ENCODE results near the gene CDK2AP2. TPM values are rescaled to one million over a fixed set of nuclear protein-coding genes. Genes with fewer than 3 reads are reported as not detected.
A peak's percentile ranks its signal among the peaks of the same experiment; 100 is the strongest.

Gene CDK2AP2
- total and polyA plus RNA-seq, 9 of the 15 experiments (the other 6 are each of a cell fraction or from before 2014, with no cell fraction given) = 4.4 to 47.4 (median 21.7) TPM

GRCh38 chr11:67538306-67538705, 30.3 kb upstream of the CDK2AP2 start:
- DNase-seq (ENCODE audit: extremely low read depth in 1 of 4, low spot score in 3 of 4) = no peak
- BruUV-seq (replicated peaks) = no TSS peak
- H3K4me2 ChIP-seq (ENCODE audit: insufficient read depth, low read length) = no peak overlapping the region
- H3K9ac ChIP-seq (ENCODE audit: insufficient read depth in 1 of 2, low read depth in 2 of 2, low read length in 2 of 2) = peak overlapping the region in 1 of 2 experiments; percentile 53; a peak in 1 of 4 replicates
- POLR2A ChIA-PET = interaction anchor here (0.8 to 1.0 kb wide), 2 partner anchors 36 to 137 kb away, joined by 3 read pairs; partner anchors contain the start of gene PPP1CA
- in situ Hi-C loops (cut with MboI) = loop anchor here (25.0 kb wide), 1 partner anchor 1149 kb away; the partner anchor contains the start of gene GAL
- H3K27me3 ChIP-seq (ENCODE audit: control insufficient read depth in 2 of 2, insufficient read depth in 2 of 2, low read length in 2 of 2) = no peaks in the 10 kb centered on the region
- no peak overlapping the region for H3K4me3 ChIP-seq
- H3K9me3 ChIP-seq (replicated peaks; ENCODE audit: control insufficient read depth, insufficient read depth, low read depth, low read length) = no peaks in the 10 kb centered on the region
- H3K9me1 ChIP-seq (ENCODE audit: control insufficient read depth, insufficient read depth, low read length) = no peaks in the 10 kb centered on the region
- no peak for ATAC-seq
- H4K20me1 ChIP-seq (replicated peaks; ENCODE audit: control insufficient read depth, insufficient read depth, low read length) = no peaks in the 10 kb centered on the region
- no peak for TF ChIP-seq ZNF764 (CRISPR knock-in tag; IDR thresholded peaks at IDR 0.05; ENCODE audit: low read depth)
- TF ChIP-seq, protein P1, sequence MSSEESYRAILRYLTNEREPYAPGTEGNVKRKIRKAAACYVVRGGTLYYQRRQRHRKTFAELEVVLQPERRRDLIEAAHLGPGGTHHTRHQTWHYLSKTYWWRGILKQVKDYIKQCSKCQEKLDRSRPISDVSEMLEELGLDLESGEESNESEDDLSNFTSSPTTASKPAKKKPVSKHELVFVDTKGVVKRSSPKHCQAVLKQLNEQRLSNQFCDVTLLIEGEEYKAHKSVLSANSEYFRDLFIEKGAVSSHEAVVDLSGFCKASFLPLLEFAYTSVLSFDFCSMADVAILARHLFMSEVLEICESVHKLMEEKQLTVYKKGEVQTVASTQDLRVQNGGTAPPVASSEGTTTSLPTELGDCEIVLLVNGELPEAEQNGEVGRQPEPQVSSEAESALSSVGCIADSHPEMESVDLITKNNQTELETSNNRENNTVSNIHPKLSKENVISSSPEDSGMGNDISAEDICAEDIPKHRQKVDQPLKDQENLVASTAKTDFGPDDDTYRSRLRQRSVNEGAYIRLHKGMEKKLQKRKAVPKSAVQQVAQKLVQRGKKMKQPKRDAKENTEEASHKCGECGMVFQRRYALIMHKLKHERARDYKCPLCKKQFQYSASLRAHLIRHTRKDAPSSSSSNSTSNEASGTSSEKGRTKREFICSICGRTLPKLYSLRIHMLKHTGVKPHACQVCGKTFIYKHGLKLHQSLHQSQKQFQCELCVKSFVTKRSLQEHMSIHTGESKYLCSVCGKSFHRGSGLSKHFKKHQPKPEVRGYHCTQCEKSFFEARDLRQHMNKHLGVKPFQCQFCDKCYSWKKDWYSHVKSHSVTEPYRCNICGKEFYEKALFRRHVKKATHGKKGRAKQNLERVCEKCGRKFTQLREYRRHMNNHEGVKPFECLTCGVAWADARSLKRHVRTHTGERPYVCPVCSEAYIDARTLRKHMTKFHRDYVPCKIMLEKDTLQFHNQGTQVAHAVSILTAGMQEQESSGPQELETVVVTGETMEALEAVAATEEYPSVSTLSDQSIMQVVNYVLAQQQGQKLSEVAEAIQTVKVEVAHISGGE (CRISPR knock-in tag; IDR thresholded peaks at IDR 0.05) = no peak
- TF ChIP-seq BRD9 (IDR thresholded peaks at IDR 0.05; ENCODE audit: low read depth, partially characterized antibody) = no peak
- peak; percentile 74 to 76 for TF ChIP-seq NRF1 (conservative IDR thresholded peaks at IDR 0.05 in 1 of 2, IDR thresholded peaks at IDR 0.05 in 1 of 2)
- no peak for TF ChIP-seq YBX1 (IDR thresholded peaks at IDR 0.05)
- H3K79me2 ChIP-seq (ENCODE audit: control insufficient read depth, insufficient read depth, low read length) = no peaks in the 10 kb centered on the region
- no peak overlapping the region for H3K27ac ChIP-seq (ENCODE audit: extremely low read depth, low read depth, low read length)
- 19% methylated on average over 6 of the region's 6 CpGs for WGBS (ENCODE audit: insufficient coverage, low coverage, missing lambda C conversion rate)
- FAIRE-seq = no peak
- peak overlapping the region; percentile 38; the same call in 1 of the 2 replicates for H2AFZ ChIP-seq (ENCODE audit: low read depth, low read length)
- intact Hi-C loops (cut with micrococcal nuclease) = no loop called here
- peaks cover 0 to 9% of the 10 kb centered on the region in 2 experiments; a peak in 3 of 5 replicates for H3K4me1 ChIP-seq (replicated peaks in 1 of 2; ENCODE audit: control insufficient read depth in 2 of 2, insufficient read depth in 2 of 2, low read length in 2 of 2)
- CTCF ChIA-PET (ENCODE audit: low intra/inter-chr PET ratio) = no interaction called here
- H3K36me3 ChIP-seq (ENCODE audit: control insufficient read depth, insufficient read depth, low read length) = no peaks in the 10 kb centered on the region
